IPS-18a (cell line): ENCODE measurements around the gene ZFP57.

Experiments
- H3K27ac ChIP-seq: one replicate; pipeline ENCODE4 v1.5.1; 2013; ENCODE audit warnings: low read length
- H3K27me3 ChIP-seq: one replicate; pipeline ENCODE4 v1.6.1; 2013; ENCODE audit warnings: mild to moderate bottlenecking, low read length; ENCODE audit not compliant: control insufficient read depth, insufficient read depth
- H3K36me3 ChIP-seq: one replicate; pipeline ENCODE4 v1.6.1; 2013; ENCODE audit warnings: low read depth, low read length; ENCODE audit not compliant: control insufficient read depth
- H3K4me1 ChIP-seq: one replicate; pipeline ENCODE4 v1.6.1; 2013; ENCODE audit warnings: low read depth, low read length; ENCODE audit not compliant: control insufficient read depth
- H3K4me3 ChIP-seq: one replicate; pipeline ENCODE4 v1.5.1; 2013; ENCODE audit warnings: low read length
- H3K9ac ChIP-seq: one replicate; pipeline ENCODE4 v1.6.1; 2013; ENCODE audit warnings: mild to moderate bottlenecking, low read length, moderate library complexity
- H3K9me3 ChIP-seq: one replicate; pipeline ENCODE4 v1.6.1; 2013; ENCODE audit warnings: low read depth, low read length; ENCODE audit not compliant: control insufficient read depth

ZFP57 gene

DNA sequence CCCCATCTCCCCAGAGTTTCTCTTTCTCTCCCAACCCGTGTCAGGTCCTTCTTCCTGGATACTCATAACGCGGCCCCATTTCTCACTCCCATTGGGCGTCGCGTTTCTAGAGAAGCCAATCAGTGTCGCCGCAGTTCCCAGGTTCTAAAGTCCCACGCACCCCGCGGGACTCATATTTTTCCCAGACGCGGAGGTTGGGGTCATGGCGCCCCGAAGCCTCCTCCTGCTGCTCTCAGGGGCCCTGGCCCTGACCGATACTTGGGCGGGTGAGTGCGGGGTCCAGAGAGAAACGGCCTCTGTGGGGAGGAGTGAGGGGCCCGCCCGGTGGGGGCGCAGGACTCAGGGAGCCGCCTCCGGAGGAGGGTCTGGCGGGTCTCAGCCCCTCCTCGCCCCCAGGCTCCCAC lies 42.3 kb upstream of the ZFP57 start, which contains the start of gene HLA-F:
Gene HLA-F, plus strand, starts transcription at position 173 of the 404 bp plus-strand sequence. Its CDS starts 30 bp downstream, at position 203.
- H3K27ac ChIP-seq = no peak within 1 kb of the TSS
- H3K4me1 ChIP-seq = no peaks in the 10 kb centered on the region
- no peaks in the 10 kb centered on the region for H3K36me3 ChIP-seq
- peaks cover 51% of the 10 kb centered on the region for H3K27me3 ChIP-seq
- no peak within 1 kb of the TSS for H3K9ac ChIP-seq
- H3K9me3 ChIP-seq = no peaks in the 10 kb centered on the region
- H3K4me3 ChIP-seq = peak within 1 kb of the TSS; percentile 79

DNA sequence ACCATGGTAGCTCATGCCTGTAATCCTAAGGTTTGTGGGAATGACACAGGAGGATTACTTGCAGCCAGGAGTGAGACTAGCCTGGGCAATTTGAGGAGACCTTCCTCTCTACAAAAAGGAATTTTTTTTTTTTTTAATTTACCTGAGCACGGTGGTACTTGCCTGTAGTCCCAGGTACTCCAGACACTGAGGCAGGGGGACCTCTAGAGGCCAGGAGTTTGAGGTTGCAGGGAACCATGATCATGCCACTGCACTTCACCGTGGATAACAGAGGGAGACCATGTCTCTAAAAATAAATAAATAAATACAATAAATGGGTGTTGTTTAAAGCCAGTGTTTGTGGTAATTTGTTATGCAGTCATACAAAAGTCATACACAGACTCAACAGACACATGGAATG lies 39.9 kb upstream of the ZFP57 start:
- H3K4me1 ChIP-seq = no peaks in the 10 kb centered on the region
- no peak overlapping the region for H3K9ac ChIP-seq
- H3K27me3 ChIP-seq = peaks cover 48% of the 10 kb centered on the region
- H3K4me3 ChIP-seq = no peak overlapping the region
- H3K27ac ChIP-seq = no peak overlapping the region
- H3K9me3 ChIP-seq = no peaks in the 10 kb centered on the region
- no peaks in the 10 kb centered on the region for H3K36me3 ChIP-seq

DNA sequence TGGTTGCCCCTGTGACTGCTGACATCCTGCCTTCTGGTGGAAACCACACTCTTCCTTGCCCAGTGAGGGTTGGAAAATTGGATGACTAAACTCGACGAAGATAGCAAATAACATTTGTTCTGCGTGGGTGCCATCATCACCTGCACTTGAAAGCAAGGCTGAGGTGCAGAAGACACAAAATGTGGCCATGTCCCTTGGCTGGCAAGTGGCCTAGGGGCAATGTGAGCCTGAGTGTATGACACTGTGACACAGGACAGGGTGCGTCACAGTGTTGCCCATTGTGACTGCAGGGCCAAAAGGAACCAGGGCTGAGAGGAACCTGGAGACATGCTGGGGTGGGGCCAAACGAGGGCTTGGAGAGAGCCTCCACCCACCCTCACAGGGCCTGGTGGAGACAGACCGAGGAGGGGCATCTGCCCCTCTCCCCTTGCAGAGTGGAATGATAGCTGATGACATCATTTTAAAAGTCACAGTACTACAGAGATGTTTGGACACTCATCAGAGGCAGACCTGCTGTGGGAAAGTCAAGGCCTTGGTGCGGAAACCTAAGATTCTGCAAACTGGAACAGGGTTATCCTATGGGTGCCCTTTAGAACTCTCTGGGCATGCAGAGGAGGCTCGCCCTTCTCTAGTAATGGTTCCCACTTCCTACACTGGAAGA lies 29.5 kb upstream of the ZFP57 start:
- H3K27ac ChIP-seq = no peak overlapping the region
- H3K4me1 ChIP-seq = peaks cover 5% of the 10 kb centered on the region

DNA sequence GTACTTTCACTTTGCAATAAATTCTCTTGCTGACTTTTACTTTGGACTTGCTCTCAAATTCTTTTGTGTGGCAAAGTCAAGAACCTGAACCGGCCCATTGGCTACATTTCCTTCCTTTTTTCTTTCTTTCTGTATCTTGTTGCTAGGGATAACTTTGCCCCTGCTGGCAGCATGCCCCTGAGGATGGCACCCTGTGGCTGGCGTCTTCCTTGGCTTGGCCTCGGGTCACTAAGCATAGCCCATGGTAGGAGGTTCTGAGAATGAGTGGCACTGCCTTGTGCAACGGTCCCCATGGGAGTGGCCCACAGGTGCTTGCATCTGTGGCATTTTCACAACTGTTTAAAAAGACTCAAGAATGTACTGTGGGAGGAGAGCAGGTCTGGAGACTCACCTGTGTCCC lies 28.2 kb upstream of the ZFP57 start:
- Histone ChIP-seq H3K9ac (no peak overlapping the region), H3K4me1 (peaks cover 5% of the 10 kb centered on the region), H3K4me3 (no peak overlapping the region), H3K9me3 (no peaks in the 10 kb centered on the region), H3K27me3 (no peaks in the 10 kb centered on the region), H3K36me3 (no peaks in the 10 kb centered on the region), H3K27ac (no peak overlapping the region)

More for the DNA sequence above, 29.5 kb upstream of the ZFP57 start:
- no peak overlapping the region for H3K4me3 ChIP-seq
- H3K36me3 ChIP-seq = no peaks in the 10 kb centered on the region
- no peak overlapping the region for H3K9ac ChIP-seq
- no peaks in the 10 kb centered on the region for H3K27me3 ChIP-seq
- no peaks in the 10 kb centered on the region for H3K9me3 ChIP-seq

DNA sequence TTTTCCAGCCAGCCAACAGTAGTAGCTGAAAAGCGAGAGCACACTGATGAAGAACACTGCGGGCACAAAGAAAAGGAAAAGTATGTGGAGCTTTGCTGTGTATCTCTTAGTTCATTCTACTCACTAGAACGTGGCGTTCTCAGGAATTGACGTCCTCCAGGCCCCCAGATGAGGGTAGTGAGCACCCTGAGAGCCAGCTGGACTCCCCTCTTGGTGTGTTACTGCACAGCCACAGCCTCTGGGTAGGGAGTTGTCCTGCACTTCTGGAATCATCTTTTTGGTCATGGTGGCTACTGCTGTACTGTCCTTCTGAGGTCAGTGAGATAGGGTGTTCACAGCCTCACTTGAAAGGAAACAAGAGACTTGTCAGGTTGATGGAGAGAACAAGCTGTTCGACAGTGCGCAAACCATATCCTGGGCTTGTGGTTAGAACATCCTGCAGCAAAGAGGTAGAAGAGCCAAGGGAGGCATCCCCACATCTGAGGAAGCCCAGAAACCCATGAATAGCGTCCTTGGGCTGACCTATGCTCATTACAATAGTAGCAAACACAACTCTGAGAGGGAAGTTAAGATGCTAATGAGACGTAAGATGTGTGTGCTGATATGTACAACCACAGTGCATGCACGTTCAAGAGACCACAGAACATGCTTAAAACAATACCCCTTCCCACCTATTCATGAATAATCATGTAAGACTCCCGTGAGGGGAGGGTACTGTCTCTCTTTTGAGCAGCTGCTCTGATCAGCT lies 27.7 kb upstream of the ZFP57 start:
- Histone ChIP-seq H3K4me3 (no peak overlapping the region), H3K27ac (no peak overlapping the region), H3K9me3 (no peaks in the 10 kb centered on the region), H3K27me3 (no peaks in the 10 kb centered on the region), H3K36me3 (no peaks in the 10 kb centered on the region), H3K4me1 (peaks cover 5% of the 10 kb centered on the region), H3K9ac (no peak overlapping the region)

DNA sequence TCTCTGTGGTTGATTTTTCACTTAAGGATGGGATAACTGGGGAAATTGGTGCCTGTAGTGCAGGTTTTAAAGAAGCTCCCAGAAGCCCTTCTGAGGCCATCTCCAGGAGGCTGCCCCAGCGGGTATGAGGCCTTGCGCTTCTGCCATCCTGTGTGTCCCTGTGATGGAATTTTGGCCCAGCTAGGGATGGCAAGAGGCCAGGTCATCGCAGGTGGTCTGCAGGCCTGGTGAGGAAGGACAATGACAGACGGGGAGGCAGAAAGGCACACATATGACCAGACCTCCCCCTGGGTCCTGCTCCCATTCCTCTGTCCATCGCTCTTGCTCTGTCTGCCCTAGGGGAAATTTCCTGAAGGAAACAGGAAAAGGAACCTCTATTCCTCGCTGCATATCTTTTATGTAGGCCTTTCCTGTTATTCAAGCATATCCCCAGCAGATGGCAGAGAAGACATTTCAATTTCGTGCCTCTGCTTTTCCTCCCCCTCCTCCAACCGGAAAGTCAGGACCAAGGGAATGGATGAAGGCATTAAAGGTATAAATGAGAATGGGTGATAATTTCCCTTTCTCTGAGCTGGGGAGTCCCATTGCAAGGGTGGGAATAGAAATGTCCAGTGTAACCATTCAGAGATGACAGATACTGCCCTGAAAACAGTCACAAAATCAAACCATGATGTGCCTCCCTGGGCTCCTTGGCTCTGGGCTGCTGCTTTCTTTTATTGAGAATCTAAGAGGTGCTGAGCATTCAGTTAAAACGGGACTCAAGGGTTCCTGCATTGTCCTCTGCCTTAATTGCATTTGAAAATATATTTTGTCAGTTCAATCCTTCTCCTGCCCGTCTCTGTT lies 24.7 kb upstream of the ZFP57 start:
- no peaks in the 10 kb centered on the region for H3K36me3 ChIP-seq
- H3K4me1 ChIP-seq = peaks cover 5% of the 10 kb centered on the region
- no peak overlapping the region for H3K27ac ChIP-seq
- H3K9ac ChIP-seq = no peak overlapping the region
- H3K27me3 ChIP-seq = no peaks in the 10 kb centered on the region
- no peak overlapping the region for H3K4me3 ChIP-seq
- H3K9me3 ChIP-seq = no peaks in the 10 kb centered on the region

DNA sequence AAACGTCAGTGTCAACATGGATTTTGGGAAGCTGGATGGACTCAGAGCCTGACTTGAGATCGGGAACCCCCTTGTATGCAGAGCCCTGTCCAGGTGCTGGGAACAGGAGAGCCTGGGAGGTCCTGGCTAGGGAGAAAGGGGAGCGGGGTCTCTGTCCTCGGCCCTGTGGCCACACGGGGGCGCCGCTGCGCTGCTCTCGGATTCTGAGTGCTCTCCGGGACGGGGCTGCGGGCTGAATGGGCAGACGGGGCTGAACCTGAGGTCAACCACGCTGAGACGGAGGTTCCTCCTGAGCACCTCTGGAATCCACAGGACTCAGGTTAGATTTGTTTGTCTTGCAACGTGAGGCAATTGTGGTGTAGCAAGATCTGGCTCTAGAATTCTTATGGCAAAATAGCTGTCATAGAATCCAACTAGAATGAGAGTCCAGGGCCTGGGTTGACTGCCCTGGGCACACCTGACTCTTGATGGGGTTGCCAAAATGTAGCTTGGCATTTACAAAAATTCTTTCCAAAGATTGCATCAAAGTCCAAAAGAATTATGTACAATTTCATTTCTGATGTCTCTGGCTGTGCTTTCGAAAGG lies 21.7 kb upstream of the ZFP57 start:
- Histone ChIP-seq H3K27ac (no peak overlapping the region), H3K9me3 (no peaks in the 10 kb centered on the region), H3K4me3 (no peak overlapping the region), H3K27me3 (no peaks in the 10 kb centered on the region), H3K36me3 (no peaks in the 10 kb centered on the region), H3K4me1 (peaks cover 5% of the 10 kb centered on the region), H3K9ac (no peak overlapping the region)

DNA sequence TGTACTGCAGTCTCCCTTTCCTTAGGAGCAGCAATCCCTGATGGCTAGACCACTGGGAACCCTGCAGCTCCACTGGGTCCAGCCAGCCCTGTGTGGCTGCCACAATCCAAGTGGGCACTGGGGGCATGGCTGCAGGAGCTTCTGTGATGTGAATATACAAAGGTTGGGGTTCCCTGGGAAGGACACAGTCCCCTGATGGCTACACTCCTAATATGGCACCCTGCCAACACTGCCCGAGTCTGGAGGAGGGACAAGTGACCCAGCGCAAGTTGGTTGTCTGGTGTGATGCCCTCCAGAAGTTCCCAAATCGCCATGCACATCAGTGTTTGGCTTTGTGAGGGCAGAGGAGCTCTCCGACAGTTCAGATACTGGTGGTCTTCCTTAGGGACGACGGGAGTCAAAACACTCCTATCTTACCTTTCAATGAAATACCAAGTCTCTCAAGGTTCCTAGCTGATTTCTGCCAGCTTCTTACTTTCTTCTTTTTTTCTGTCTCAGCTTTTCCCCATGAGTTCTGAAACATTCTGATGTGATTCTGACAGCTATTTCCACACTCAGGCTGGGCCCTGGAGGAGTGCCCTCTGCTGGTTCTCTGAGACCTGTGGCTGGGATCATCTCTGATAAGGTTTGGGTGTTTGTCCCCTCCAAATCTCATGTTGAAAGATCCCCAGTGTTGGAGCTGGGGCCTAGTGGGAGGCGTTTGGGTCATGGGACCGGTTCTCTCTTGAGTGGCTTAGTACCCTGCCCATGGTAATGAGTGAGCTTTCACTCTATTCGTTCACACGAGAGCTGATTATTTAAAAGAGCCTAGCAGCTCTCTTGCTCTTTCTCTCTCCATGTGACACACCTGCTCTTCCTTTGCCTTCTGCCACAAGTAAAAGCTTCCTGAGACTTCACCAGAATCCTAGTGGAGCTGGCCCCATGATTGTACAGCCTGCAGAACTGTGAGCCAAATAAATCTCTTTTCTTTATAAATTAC lies 15.5 kb upstream of the ZFP57 start:
- Histone ChIP-seq H3K27me3 (no peaks in the 10 kb centered on the region), H3K4me3 (no peak overlapping the region)

DNA sequence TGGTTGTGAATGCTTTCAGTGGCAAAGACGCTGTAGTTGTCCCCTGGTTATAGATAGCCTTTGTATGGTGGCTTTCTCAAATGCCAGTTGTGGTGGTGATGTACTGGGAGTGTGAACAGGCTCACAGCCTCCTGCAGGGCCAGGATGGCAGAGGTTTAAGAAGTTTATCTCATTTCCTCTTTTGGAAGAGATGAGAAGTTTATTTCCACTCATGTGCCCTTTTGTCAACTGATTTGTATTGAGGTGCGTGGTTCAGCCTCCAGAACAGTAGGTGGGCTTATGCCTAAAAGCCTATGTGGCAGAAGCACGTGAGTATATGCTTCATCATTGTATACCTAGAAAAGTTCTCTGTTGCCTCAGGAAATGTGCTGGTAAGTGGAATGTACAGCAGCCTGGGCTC lies 13.7 kb upstream of the ZFP57 start:
- no peak overlapping the region for H3K9ac ChIP-seq
- H3K9me3 ChIP-seq = no peaks in the 10 kb centered on the region
- no peaks in the 10 kb centered on the region for H3K27me3 ChIP-seq
- H3K4me3 ChIP-seq = no peak overlapping the region
- H3K27ac ChIP-seq = no peak overlapping the region
- H3K4me1 ChIP-seq = peaks cover 4% of the 10 kb centered on the region
- no peaks in the 10 kb centered on the region for H3K36me3 ChIP-seq

More for the DNA sequence above, 15.5 kb upstream of the ZFP57 start:
- Histone ChIP-seq H3K9me3 (no peaks in the 10 kb centered on the region), H3K36me3 (no peaks in the 10 kb centered on the region), H3K9ac (no peak overlapping the region), H3K4me1 (peaks cover 4% of the 10 kb centered on the region), H3K27ac (no peak overlapping the region)

DNA sequence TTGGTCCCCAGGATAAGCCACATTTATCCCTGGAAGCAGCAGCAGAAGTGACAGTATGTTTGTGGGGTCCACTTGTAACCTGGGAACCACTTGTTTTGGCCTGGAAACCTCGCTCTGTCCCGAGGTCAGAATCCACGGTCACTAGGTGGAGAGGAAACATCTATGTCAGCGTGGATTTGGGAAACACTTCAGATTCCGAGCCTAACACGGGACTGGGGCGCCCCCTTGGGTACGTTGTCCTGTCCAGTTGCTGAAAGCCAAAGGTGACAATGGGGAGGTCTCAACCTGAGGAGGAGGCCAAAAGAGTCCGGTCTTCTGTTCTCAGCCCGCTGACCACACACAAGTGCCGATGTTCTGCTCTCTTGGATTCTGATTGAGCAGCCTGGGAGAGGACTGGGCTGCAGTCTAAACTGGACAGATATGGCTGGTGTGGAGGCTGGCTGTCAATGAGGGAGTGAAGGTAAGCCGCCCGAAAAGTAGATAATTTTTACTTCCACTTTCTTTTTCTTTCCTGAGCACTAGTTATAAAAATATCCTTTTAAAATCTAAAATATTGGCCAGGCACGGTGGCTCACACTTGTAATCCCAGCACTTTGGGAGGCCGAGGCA lies 4.9 kb upstream of the ZFP57 start:
- no peaks in the 10 kb centered on the region for H3K27me3 ChIP-seq
- H3K4me3 ChIP-seq = no peak overlapping the region
- H3K9me3 ChIP-seq = no peaks in the 10 kb centered on the region
- peaks cover 10% of the 10 kb centered on the region for H3K4me1 ChIP-seq
- no peak overlapping the region for H3K9ac ChIP-seq
- no peak overlapping the region for H3K27ac ChIP-seq
- H3K36me3 ChIP-seq = no peaks in the 10 kb centered on the region
